HuH-7.5 (cell line): ENCODE data around the gene CRIM1.

Source experiments
- DNase-seq: peaks from one replicate; pipeline ENCODE4 v3.0.0; 2011; ENCODE audit warnings: low spot score

CRIM1 gene

GRCh38 chr2:36482576-36483214 is 127.1 kb downstream of the CRIM1 start:
- no peak for DNase-seq

- no peak for DNase-seq
Measured at GRCh38 chr2:36483290-36483689, 127.7 kb downstream of the CRIM1 start.

- DNase-seq, result no peak
Measured at GRCh38 chr2:36484454-36484853, 128.9 kb downstream of the CRIM1 start.

- no peak for DNase-seq
Measured at GRCh38 chr2:36485521-36485920, 129.9 kb downstream of the CRIM1 start.

GRCh38 chr2:36486521-36487044 is 131.0 kb downstream of the CRIM1 start:
- no peak for DNase-seq

- DNase-seq, result no peak
Measured at GRCh38 chr2:36487947-36488346, 132.4 kb downstream of the CRIM1 start.

- no peak for DNase-seq
Measured at GRCh38 chr2:36489281-36489680, 133.7 kb downstream of the CRIM1 start.

- DNase-seq, result no peak
Measured at GRCh38 chr2:36490749-36491148, 135.2 kb downstream of the CRIM1 start.

- DNase-seq, result no peak
Measured at GRCh38 chr2:36492216-36492945, 136.8 kb downstream of the CRIM1 start.

- DNase-seq, result no peak
Measured at GRCh38 chr2:36493306-36493705, 137.7 kb downstream of the CRIM1 start.

GRCh38 chr2:36497570-36498163 is 142.1 kb downstream of the CRIM1 start:
- no peak for DNase-seq

- DNase-seq, result no peak
Measured at GRCh38 chr2:36499128-36499820, 143.7 kb downstream of the CRIM1 start.

GRCh38 chr2:36500072-36500471 is 144.5 kb downstream of the CRIM1 start:
- DNase-seq, result no peak

GRCh38 chr2:36502081-36502480 is 146.5 kb downstream of the CRIM1 start:
- DNase-seq, result no peak

GRCh38 chr2:36507408-36507812 is 151.8 kb downstream of the CRIM1 start:
- peak; percentile 18 for DNase-seq

- DNase-seq, result no peak
Measured at GRCh38 chr2:36509075-36509474, 153.5 kb downstream of the CRIM1 start.

GRCh38 chr2:36511858-36512603 is 156.5 kb downstream of the CRIM1 start:
- no peak for DNase-seq

GRCh38 chr2:36512705-36513104 is 157.1 kb downstream of the CRIM1 start:
- DNase-seq, result no peak

- no peak for DNase-seq
Measured at GRCh38 chr2:36513661-36514060, 158.1 kb downstream of the CRIM1 start.

GRCh38 chr2:36515538-36515937 is 160.0 kb downstream of the CRIM1 start:
- DNase-seq, result no peak

- no peak for DNase-seq
Measured at GRCh38 chr2:36516136-36516870, 160.7 kb downstream of the CRIM1 start.
